Type B pancreatic cell (in vitro differentiated cells): Measurements from ENCODE around the gene PAGE2B. TPM values are rescaled to one million over a fixed set of nuclear protein-coding genes. Genes with fewer than 3 reads are reported as not detected.
"Not testable (repeated sequence)": the region's sequence is repeated elsewhere in the genome, so short reads cannot be mapped to it uniquely, and the experiment has no call there.

Experiments
- DNase-seq: peaks from one replicate; pipeline ENCODE4 v3.0.0; 2021; ENCODE audit warnings: mixed read lengths; ENCODE audit not compliant: unreplicated experiment; ENCODE audit errors: extremely low spot score
- H3K27ac Mint-ChIP-seq: 2 replicates; pipeline ENCODE4 v1.8.0; 2021; ENCODE audit warnings: mild to moderate bottlenecking, mixed read lengths
- H3K27me3 Mint-ChIP-seq: 2 replicates; pipeline ENCODE4 v1.8.0; 2021; ENCODE audit warnings: mixed read lengths
- H3K36me3 Mint-ChIP-seq: 2 replicates; pipeline ENCODE4 v1.8.0; 2021; ENCODE audit warnings: mixed read lengths
- H3K4me1 Mint-ChIP-seq: one replicate; pipeline ENCODE4 v1.8.0; 2021; ENCODE audit warnings: mixed read lengths; ENCODE audit not compliant: unreplicated experiment
- H3K4me3 Mint-ChIP-seq: 2 replicates; pipeline ENCODE4 v1.8.0; 2021; ENCODE audit warnings: mild to moderate bottlenecking, mixed read lengths
- H3K9me3 Mint-ChIP-seq: 2 replicates; pipeline ENCODE4 v1.8.0; 2021; ENCODE audit warnings: mixed read lengths
- total RNA-seq: library from RNA; stranded (reverse); gene quantifications from 2 replicates; pipeline ENCODE4 v1.2.1, GENCODE V29; 2021; ENCODE audit warnings: low replicate concordance
- TF ChIP-seq, protein P1 (sequence below): fragments of 200-600 bp; sonication (generic); conservative IDR thresholded peaks from 2 replicates; pipeline ENCODE4 v1.5.0; 2021; ENCODE audit warnings: antibody characterized with exemption, mild to moderate bottlenecking

Gene PAGE2B
- total RNA-seq, 1 donor from 2014 or later, result not detected

- no peak overlapping the region for H3K4me3 Mint-ChIP-seq
- TF ChIP-seq, protein P1, sequence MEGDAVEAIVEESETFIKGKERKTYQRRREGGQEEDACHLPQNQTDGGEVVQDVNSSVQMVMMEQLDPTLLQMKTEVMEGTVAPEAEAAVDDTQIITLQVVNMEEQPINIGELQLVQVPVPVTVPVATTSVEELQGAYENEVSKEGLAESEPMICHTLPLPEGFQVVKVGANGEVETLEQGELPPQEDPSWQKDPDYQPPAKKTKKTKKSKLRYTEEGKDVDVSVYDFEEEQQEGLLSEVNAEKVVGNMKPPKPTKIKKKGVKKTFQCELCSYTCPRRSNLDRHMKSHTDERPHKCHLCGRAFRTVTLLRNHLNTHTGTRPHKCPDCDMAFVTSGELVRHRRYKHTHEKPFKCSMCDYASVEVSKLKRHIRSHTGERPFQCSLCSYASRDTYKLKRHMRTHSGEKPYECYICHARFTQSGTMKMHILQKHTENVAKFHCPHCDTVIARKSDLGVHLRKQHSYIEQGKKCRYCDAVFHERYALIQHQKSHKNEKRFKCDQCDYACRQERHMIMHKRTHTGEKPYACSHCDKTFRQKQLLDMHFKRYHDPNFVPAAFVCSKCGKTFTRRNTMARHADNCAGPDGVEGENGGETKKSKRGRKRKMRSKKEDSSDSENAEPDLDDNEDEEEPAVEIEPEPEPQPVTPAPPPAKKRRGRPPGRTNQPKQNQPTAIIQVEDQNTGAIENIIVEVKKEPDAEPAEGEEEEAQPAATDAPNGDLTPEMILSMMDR, result no peak
- H3K27me3 Mint-ChIP-seq, result no peaks in the 10 kb centered on the region
- H3K27ac Mint-ChIP-seq, result no peak overlapping the region
- H3K4me1 Mint-ChIP-seq, result no peaks in the 10 kb centered on the region
- no peaks in the 10 kb centered on the region for H3K9me3 Mint-ChIP-seq
- no peaks in the 10 kb centered on the region for H3K36me3 Mint-ChIP-seq
- no peak for DNase-seq
Observed at GRCh38 chrX:55029291-55029690, 45.5 kb upstream of the PAGE2B start.

DNA sequence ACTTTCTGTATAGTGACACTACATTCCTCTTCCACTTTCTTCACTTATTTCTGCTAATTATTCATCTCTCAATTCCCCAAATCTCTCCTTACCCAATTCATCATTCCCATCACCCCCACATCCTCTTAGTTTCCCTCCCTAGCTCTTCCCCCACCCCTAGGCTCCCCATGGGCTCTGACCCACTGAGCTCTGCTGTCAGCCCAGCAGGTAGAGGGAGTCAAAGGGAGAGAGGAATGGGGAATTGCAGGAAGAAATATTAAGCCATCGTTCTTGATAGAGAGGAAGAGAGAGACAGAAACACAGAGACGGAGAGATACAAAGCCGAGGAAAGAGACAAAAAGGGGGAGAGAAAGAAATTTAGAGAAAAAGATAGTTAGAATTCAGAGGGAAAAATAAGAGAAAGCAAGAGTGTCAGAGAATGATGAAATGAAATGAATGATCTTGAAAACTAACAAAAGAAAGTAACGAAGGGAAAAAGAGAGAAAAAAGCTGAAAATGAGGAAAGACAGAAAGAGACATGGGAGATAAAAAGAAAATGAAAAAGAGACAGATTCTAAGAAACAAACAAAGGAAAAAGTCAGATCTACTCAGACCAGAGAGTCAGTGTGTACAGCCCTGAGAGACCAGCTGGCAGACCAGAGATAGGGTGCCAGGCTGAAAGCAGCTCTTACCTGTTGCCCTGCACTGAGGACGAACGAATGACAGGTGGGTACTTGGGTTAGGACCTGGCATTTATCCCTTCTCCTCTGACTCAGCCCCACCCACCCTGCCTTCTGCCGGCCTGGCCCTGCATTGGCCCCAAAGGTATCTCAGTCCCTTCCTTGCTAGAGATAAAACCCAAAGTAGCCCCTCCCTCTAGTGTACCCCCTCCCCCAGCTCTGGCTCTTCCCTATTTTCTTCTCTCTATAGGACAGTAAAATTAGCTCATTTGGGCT lies 44.3 kb upstream of the PAGE2B start, which contains the start of gene ALAS2:
Gene ALAS2 (minus strand): TSS at position 707 of the 935 bp plus-strand sequence. CDS start 4,977 bp downstream, outside the sequence.
- no peak within 1 kb of the TSS for H3K4me3 Mint-ChIP-seq
- H3K36me3 Mint-ChIP-seq, result no peaks in the 10 kb centered on the region
- no peaks in the 10 kb centered on the region for H3K27me3 Mint-ChIP-seq
- no peak within 1 kb of the TSS for H3K27ac Mint-ChIP-seq
- H3K4me1 Mint-ChIP-seq, result no peaks in the 10 kb centered on the region
- TF ChIP-seq, protein P1, result no peak
- no peak for DNase-seq
- no peaks in the 10 kb centered on the region for H3K9me3 Mint-ChIP-seq

DNA sequence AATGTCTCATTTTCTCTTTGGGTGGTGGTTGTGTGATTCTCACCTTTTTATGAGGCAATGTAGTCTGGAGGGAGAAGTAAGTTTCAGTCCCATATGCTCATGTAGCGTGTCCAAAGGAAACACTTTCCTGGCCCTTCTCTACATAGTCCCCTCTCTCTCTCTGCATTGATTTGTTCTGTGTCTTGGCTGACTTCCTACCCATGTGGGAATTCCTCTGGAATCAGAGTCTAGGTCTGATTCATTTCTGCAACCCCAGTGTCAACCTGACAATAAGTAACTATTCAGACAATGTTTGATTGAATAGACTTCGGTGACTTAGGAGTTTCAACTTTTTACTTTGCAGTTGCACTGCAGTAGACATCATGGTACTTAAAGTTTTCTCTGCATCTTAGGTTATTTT lies 41.4 kb upstream of the PAGE2B start:
- TF ChIP-seq, protein P1, result no peak
- no peaks in the 10 kb centered on the region for H3K36me3 Mint-ChIP-seq

DNA sequence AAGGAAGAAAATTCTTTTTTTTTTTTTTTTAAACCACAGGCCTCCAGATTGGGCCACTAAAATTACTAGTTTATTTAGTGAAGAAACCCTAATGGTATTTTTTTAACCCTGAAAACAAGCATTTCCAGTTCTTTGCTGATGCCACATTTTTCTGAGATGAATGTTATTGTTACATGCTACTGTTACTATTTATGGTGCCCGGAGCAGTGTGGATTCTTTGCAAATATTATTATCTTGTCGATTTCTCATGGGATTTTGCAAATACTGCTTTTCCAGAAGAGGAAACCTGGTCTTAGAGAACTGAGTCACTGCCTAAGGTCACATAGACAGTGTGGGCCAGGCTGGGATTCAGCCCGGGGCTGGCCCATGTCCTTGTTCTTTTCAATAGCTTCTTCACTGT lies 35.4 kb upstream of the PAGE2B start:
- Mint-ChIP-seq H3K4me3 (no peak overlapping the region), H3K27ac (no peak overlapping the region), H3K36me3 (no peaks in the 10 kb centered on the region), H3K9me3 (no peaks in the 10 kb centered on the region), H3K4me1 (no peaks in the 10 kb centered on the region), H3K27me3 (no peaks in the 10 kb centered on the region)
- TF ChIP-seq, protein P1, result no peak
- DNase-seq, result no peak

More for the DNA sequence above, 41.4 kb upstream of the PAGE2B start:
- no peak for DNase-seq
- H3K4me3 Mint-ChIP-seq, result no peak overlapping the region
- no peaks in the 10 kb centered on the region for H3K27me3 Mint-ChIP-seq
- no peaks in the 10 kb centered on the region for H3K9me3 Mint-ChIP-seq
- H3K4me1 Mint-ChIP-seq, result no peaks in the 10 kb centered on the region
- H3K27ac Mint-ChIP-seq, result no peak overlapping the region

DNA sequence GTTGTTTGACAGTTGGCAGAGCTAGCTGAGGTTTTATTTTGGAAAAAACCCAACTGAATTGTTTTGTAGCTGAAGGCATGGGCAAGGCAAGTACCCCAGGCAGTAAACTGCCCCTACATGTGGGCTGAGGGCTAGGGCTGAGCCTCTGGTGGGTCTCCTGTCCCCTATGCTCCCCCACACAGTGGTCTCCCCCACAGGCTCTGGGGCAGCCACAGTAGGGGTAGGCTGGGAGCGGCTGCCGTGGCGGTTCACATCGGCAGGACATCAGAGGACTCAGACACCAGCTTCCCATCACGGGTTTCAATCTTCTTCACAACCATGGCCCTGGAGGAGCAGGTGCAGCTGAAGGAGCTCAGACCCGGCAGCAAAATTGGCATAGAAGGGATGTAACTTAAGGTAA lies 33.3 kb upstream of the PAGE2B start:
- no peak overlapping the region for H3K27ac Mint-ChIP-seq
- no peaks in the 10 kb centered on the region for H3K9me3 Mint-ChIP-seq
- DNase-seq, result no peak
- H3K4me1 Mint-ChIP-seq, result no peaks in the 10 kb centered on the region
- no peak overlapping the region for H3K4me3 Mint-ChIP-seq
- no peaks in the 10 kb centered on the region for H3K36me3 Mint-ChIP-seq
- TF ChIP-seq, protein P1, result no peak
- H3K27me3 Mint-ChIP-seq, result no peaks in the 10 kb centered on the region

GRCh38 chrX:55050599-55050998 lies 24.2 kb upstream of the PAGE2B start:
- H3K27me3 Mint-ChIP-seq, H3K27ac Mint-ChIP-seq, H3K36me3 Mint-ChIP-seq, H3K4me1 Mint-ChIP-seq, DNase-seq, H3K4me3 Mint-ChIP-seq, H3K9me3 Mint-ChIP-seq: not testable (repeated sequence)
